Ovary (tissue), 3 donors: ENCODE measurements around the gene VCL.

Experiments used
- EP300 ChIP-seq: sonication (generic); formaldehyde crosslinking; IDR thresholded peaks from one replicate; pipeline ENCODE4 v1.6.1; 2017; ENCODE audit warnings: antibody characterized with exemption
- POLR2A ChIP-seq: fragments of 450-650 bp; IDR thresholded peaks from one replicate; pipeline ENCODE4 v1.6.1; 2017; ENCODE audit warnings: antibody characterized with exemption, mild to moderate bottlenecking, moderate library complexity
- TF ChIP-seq, protein P1 (sequence below), 3 donors: fragments of 450-650 bp in 2 of 3; fragments of 200-600 bp in 1 of 3; IDR thresholded peaks; one replicate each; pipeline versions ENCODE4 v1.5.1 to v1.8.0; 2016 to 2022; ENCODE audit warnings: antibody characterized with exemption in 3 of 3, mild to moderate bottlenecking in 1 of 3
- donor health status: DM: no; HTN: no; CAD: no.

DNA sequence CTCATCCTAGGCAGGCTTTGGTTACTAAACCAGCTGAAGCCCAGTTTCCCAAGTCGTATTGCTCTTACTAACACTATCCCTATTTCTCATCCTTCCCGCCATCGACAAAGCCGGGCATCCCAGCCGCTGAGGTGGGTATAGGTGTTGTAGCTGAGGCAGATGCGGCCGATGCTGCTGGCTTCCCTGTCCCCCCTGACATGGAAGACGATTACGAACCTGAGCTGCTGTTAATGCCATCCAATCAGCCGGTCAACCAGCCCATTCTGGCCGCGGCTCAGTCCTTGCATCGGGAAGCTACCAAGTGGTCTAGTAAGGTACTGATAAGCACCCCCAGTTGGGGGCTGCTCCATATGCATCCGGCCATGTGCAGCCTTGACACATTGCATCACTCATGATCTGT, 113.9 kb downstream of the VCL start:
- TF ChIP-seq, protein P1, sequence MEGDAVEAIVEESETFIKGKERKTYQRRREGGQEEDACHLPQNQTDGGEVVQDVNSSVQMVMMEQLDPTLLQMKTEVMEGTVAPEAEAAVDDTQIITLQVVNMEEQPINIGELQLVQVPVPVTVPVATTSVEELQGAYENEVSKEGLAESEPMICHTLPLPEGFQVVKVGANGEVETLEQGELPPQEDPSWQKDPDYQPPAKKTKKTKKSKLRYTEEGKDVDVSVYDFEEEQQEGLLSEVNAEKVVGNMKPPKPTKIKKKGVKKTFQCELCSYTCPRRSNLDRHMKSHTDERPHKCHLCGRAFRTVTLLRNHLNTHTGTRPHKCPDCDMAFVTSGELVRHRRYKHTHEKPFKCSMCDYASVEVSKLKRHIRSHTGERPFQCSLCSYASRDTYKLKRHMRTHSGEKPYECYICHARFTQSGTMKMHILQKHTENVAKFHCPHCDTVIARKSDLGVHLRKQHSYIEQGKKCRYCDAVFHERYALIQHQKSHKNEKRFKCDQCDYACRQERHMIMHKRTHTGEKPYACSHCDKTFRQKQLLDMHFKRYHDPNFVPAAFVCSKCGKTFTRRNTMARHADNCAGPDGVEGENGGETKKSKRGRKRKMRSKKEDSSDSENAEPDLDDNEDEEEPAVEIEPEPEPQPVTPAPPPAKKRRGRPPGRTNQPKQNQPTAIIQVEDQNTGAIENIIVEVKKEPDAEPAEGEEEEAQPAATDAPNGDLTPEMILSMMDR (IDR thresholded peaks at IDR 0.05) = no peak
- no peak for TF ChIP-seq POLR2A
- no peak for TF ChIP-seq EP300
